Glomerular visceral epithelial cell (primary cell): ENCODE measurements around the gene ADAMTS19.
"Not testable (repeated sequence)": the region's sequence is repeated elsewhere in the genome, so short reads cannot be mapped to it uniquely, and the experiment has no call there.

Source experiments
- DNase-seq: peaks from one replicate; pipeline ENCODE4 v3.0.0-alpha.2; 2016; ENCODE audit errors: extremely low spot score

Gene ADAMTS19

DNA sequence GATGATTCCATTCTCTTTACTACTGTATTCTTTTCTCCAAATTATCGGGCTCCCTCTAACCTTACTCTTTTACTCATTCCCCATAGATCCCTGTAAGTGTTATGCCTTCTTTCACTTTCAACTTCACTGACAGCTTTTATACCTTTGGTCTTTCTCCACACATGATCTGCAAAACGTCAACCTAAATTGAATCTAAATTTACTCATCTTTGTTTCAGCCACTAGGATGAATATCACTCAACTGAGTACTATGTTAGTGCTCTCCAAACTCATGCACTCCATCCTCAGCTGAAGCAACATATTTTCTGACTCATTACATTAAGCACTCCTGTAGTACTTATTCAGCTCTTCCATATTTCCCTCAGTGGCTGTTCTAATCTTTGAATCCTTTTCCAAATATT lies 133.4 kb downstream of the ADAMTS19 start:
- no peak for DNase-seq

DNA sequence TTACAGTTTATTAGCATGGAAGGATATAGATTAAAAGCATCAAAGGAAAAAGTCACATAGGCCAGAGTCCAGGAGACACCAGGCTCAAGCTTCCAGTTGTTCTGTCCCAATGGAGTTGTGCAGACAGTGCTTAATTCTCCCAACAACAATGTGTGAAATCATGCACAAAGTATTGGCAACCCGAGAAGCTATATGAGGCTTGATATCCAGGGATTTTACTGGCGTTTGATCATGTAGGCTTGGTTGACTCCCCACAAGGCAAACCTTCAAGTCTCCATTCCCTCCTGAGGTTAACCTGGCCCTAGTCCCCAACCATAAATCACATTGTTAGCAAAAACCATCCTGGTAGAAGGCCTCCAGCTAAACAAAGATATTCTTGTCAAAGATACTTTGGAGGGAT lies 141.5 kb downstream of the ADAMTS19 start:
- no peak for DNase-seq

DNA sequence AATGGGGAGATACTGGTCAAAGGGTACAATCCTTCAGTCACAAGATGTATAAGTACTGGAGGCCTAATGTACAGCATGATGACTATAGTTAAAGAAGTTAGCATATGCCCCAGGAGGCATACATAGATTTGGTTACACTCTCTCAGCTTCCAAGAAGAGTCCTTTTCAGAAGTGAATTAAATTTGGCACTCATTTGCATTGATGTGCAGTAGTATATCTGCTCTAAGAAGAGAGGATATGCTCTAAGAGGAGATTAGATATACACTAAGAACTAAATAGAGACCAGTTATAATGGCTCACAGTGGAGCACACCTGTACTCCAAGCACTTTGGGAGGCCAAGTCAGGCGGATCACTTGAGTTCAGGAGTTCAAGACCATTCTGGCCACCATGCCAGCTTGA lies 148.3 kb downstream of the ADAMTS19 start:
- no peak for DNase-seq

DNA sequence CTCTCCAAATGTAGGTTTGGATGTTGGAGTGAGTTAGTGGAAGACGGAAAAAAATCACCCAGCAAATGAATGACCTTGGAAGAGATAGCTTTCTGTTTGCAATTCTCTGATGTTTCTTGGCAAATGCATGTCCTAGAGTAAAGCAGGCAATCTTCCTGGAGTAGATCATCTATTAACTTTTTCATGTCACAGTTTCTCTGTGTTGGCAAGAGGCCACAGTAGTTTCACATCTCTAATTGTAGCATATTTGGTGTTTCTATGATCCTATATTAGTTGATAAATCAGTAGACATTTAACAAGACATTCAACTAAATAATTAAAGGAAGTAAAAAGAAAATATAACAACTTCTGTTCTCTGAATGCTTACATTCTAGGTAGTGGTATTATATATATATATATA lies 149.6 kb downstream of the ADAMTS19 start:
- DNase-seq = no peak

DNA sequence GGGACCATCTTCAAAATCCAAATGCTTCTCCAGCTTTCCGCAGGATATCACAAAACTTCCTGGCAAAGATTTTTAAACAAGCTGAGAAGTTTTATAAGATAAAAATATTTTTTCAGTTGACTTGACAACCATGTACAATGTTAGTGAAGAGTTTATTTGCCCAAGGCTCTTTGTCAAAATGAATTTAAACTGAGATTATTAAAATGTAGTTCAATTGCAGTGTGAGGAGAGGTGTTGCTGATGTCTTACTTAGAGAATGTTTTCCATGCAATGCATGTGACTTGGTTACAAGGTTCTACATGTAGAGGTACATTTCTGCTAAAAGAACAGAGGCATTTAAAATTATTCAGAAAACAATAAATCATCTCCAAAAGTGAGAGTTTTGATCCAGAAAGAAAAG lies 156.4 kb downstream of the ADAMTS19 start:
- DNase-seq = no peak

DNA sequence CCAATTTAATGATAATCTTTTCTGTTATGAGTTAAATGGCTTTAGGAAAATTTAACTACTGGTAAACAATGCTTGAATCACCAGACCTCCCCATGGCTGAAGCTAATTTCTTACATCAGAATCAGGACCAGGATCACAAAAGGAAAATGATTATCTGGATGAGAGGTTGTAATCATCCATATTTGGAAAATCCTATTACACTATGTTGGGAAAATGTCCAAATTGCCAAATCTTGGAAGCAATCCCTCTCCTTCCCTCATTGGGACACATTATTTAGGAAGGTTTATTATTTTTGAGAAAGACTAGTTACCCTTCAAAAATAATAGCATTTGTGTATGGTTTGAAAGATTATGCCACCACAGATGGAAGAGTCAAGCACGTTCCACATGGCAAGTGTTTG lies 157.1 kb downstream of the ADAMTS19 start:
- no peak for DNase-seq

DNA sequence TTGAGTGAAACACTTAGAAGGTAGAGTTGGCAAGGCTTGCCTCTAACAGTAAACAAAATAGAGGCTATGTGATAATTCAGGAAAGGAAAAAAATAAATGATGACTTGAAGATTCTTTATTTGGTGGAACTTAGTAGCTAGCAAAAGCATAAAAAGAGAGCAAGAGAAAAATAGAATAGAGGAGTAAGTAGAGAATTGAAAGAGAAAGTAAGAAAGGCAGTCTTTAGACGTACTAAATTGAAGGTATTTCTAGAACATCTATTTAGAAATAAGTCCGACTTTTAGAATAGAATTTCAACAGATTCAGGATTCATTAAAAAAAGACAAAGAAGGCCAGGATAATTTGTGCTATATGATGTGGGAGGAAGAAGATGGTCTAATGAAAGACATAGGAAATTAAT lies 159.7 kb downstream of the ADAMTS19 start:
- no peak for DNase-seq

DNA sequence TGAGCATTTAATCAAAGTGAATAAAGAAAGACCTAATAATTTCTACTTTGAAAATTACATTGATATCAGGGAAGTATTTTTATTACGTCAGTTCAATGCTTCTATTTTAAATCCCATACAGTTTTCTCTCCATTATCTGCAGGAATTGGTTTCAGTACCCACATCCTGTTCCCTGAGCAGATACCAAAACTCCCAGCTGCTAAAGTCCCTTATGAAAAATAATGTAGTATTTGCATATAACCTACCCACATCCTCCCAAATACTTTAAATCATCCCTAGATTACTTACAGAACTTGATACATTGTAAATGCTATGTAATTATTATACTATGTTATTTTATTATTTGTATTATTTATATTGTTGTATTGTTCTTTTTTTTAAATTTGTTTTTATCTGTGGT lies 162.4 kb downstream of the ADAMTS19 start:
- no peak for DNase-seq

DNA sequence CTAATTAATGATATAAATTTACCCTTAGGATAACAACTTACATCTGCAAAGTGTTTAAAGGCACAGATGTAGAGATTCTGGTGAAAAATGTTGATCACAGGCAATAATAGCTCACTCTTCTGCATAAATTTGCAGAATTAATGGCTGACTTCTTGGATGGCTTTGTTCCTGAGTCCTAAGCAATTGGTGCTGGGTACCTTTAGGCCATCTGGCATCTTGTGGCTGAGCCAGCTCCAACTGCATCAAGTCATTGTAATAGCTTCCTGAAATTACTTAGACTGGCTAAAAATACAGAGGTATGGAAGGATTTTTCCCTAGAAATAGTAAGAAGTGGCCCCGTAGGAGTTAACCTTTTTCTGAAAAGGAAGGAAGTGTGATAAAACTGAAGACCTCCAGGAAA lies 169.5 kb downstream of the ADAMTS19 start:
- no peak for DNase-seq

DNA sequence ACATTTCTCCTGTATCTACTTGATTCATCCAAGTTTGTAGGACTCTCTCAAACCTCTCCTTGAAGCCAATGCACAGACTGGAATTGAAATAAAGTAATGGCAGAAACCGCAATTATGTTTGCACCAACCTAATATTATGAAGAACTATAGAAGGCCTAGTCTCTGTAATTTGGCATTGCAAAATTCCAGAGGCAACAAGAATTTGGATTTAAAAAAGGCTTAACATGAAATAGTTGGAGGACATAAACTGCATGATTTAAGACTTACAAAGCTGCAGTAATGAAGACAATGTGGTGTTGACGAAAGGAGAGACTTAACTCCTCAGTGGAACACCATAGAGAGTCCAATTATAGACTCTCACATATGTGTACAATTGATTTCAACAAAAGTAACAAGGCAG lies 170.0 kb downstream of the ADAMTS19 start:
- DNase-seq = no peak

DNA sequence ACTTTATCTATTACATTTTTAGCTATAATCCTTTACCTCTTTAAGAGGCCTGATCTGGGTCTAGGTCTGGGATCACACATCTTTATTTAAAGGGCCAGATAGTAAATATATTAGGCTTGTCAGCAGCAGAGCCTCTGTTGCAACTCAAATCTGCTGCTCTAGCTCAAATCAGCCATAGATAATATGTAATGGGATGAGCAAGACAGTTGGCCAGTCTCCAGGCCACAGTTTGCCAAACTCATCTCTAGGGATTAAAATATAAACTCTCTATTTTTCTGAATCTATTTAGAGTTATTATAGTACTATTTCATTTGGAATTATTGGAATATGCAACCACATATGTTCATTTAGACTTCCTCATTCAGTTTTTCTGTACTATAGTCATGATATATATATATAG lies 171.9 kb downstream of the ADAMTS19 start:
- DNase-seq = peak; percentile 63

DNA sequence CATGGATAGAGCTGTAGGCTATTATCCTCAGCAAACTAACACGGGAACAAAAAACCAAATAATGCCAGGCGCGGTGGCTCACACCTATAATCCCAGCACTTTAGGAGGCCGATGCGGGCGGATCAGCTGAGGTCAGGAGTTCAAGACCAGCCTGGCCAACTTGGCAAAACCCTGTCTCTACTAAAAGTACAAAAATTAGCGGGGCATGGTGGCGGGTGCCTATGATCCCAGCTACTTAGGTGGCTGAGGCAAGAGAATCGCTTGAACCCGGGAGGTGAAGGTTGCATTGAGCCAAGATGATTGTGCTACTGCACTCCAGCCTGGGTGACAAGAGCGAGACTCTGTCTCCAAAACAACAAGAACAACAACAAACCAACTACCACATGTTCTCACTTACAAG lies 177.4 kb downstream of the ADAMTS19 start:
- DNase-seq = not testable (repeated sequence)

DNA sequence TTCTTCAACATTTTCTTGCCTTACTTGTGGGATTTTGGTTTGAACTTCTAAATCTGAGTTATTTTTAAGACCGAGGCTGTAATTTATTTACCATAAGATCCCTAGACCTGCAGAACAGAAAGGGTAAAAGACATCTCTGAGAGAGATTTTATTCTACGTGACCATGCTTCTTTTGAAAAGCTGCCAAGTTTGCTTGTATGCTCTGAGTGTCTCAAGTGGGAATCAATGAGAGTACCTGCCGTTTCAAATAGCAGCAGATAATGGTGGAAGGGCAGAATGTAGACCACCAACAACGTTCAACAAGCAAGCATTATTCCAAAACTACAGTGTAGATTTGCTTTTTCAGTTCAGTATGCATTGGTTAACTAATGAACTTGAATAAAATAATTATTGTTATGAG lies 179.2 kb downstream of the ADAMTS19 start:
- no peak for DNase-seq

DNA sequence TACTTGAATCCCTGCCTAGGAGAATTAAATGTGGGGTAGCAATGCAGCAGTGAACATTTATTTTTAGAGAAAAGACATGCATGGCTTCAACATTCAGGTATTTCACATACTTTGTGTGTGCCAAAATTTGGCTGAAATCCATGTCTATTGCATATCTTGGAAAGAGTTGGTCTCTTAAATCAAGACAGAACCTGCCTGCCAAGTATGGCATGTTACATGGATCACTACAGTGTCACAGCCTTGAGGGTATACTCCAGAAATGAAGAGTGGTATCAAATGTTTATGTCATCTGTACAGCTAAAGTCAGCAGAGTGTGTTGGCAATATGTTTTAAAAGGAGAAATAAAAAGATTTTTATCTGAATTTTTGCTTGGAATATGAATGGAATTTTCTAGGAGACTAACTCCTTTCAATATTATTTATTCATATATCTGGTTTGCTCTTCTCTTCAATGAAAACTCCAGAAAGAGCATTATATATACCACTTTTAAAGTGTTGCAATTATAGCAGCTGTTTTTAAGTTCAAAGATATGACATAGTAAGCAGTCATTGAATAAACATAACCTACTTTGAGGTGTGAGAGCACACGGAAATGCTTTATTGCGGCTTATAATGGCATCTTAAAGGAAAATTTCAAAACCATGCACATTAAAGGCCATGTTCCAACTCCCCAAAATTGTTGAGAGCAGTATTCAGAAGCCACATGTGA lies 192.4 kb downstream of the ADAMTS19 start:
- DNase-seq = no peak

DNA sequence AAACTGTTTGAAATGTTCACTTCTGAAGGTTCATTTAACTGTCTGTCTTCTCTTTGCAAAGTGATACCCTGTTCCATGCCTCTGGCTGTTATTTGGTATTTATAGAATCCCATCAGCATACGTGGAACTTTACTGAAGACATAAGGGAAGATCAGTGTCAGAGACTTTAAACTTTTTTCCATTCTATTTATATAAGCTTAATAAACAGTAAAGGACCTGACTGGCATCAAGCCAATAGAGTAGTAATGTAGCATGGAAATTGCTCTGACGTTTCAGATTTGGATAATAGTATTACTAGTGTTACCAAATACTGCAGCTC lies 192.9 kb downstream of the ADAMTS19 start:
- DNase-seq = no peak

DNA sequence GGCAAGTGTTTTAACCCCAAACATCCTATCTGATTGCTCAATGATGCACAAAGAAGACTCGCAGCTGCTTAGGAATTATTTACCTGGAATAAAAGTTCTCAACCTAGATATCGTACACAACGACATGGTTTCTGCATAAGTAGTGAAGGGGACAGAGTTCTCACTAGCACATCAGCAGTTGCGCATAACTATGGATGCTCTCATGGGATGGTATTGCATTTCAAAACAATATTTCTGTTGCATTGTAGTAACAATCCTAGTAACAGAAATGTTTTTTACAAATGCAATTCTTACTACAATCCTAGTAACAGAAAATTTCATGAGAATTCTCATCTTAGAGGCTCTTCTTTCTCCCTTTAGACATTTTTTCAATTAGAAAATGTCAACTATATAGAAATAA lies 193.3 kb downstream of the ADAMTS19 start:
- DNase-seq = no peak

DNA sequence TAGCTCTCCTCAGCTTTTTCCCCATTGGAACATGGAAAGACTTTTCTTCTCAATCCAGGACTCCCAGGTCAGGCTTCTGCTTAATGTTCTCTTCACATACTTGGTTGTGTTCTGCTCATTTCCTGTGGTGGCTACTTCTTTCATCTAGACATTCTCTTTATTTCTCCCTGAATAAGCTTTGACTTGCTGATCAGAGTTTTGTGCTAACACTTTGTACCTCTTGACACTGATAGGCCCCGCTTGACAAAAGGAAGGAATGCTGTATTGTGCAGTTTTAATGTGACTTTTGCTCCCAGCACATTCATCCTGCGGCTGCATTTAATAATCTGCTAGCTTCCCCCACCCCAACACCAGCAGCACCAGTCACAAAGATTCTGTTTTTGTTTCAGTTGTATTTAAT lies 196.9 kb downstream of the ADAMTS19 start:
- no peak for DNase-seq

DNA sequence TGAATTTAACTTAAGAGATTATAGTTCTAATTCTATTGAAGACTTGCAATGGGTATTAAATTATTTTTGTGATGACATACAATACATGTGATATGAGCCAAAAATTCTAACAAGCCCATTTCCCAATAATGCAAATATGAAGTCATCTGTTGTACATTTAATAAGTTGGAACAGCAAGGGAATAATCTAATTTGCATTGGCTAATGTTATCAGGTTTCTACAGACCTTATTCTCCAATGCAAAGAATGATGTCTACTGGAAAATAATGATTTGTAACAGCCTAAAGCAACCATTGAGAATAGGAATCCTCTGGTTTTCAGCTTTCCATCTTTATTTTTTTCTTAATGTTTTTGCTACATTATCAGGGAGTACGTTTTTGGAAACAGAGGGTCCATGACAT lies 198.7 kb downstream of the ADAMTS19 start:
- DNase-seq = no peak

DNA sequence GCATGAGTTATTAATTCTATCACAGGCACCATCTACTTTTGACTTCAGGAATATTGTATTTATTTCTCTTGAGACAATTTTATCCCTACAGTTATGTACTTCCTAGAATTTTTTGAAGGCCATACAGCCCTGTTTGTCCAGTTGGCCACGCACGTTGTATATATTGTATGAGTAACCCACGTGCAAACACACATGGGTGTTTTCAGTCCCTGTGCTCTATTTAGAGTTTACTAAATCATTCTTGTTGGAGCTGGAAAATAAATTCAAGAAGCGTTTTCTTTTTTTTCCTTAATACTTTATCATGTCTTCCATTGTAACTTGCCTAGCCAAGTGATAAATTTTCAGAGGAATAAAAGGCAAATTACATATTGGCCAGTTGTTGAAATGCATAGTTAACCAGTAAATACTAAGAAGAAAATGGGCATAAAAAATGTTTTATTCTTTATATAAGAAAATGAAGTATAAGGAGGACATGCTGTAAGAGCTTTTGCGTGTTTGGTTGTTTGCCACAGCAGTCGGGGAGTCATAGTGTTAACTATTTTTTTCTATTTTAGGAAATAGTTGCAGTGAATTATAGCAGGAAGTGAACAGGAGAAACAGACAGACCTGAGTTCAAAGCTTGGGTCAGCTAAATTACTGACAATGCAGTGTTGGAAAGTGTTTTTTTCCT lies 201.4 kb downstream of the ADAMTS19 start:
- no peak for DNase-seq

DNA sequence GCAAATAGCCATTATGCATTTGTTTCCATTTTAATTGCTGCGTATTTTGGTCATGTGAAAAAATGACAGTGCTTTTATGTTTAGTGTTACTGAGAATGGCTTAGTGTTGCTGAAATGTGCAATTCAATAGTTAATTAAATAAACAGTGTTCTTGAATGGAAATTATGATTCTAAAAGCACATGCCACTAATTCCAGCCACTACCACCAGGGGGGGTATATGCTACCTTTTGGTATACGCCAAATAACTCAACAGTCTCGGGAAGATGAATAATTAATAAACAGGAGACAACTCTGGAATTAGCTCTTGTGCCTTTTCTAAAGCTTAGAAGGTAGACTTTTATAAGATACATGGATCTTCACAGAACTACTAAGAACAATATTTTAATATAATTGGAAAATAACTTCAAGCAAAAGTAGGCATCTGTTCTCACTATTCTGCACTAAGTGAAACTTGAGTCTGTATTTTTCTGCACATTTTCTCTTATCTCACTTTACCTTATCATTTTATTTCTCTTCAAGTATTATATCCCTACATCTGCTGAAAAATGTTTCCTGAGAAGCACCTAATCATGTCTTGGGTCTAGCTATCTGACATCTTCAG lies 204.3 kb downstream of the ADAMTS19 start:
- peak; percentile 47 for DNase-seq

DNA sequence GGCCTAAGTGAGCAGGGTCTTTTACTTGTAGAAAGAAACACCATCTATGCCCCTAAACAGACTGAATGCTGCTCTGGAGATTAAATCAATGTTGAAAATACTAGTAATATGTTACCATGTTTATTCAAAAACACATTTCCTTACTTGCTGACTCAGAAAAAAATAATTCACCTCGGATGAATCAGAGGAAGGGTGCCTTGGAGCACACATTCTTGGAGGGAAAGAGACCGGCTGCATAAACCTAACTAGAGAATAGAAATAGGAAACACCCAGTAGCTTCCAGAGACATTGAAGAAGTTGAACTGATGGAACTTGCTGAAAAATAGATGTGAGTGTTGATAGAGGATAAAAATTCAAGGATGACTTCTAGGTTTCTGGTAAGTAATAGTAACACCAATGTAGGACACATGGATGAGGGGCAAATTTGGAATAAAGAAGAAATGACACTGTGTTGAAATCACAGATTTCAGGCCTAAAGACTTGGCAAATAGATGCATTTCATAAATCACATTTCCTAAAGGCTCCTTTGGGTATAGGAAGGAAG lies 210.9 kb downstream of the ADAMTS19 start:
- peak; percentile 33 for DNase-seq

DNA sequence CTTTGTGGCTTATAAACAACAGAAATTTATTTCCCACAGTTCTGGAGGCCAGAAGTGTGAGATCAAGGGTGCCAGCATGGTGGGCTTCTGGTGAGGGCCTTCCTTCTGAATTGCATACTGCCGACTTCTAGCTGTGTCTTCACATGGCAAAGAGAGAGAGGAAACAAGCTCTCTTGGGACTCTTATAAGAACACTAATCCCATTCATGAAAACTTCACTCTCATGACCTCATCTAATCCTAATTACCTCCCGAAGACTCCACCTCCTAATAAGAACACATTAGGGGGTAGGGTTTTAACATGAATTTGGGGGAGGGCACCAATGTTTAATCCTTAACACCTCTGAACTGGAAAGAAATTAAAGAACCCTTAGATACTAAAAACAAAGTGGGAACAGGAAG lies 211.9 kb downstream of the ADAMTS19 start:
- DNase-seq = no peak

DNA sequence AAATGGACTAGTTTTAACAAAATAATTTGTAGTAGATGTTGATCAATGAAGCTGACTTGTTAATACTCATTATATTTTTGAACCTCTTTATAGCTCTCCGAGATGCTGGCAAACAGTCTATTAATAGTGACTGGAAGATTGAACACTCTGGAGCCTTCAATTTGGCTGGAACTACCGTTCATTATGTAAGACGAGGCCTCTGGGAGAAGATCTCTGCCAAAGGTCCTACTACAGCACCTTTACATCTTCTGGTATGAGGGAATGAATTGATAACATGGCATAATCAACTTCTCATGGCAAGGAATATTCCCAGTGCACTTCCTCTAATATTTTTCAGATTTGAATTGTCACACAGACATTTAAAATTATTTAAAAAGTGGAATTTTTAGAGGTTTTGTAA lies 219.6 kb downstream of the ADAMTS19 start:
- DNase-seq = no peak
